Lower lobe of right lung (tissue), 2 donors: Measurements from ENCODE around the gene TOX2. TPM values are rescaled to one million over a fixed set of nuclear protein-coding genes. Genes with fewer than 3 reads are reported as not detected.

Source experiments
- ATAC-seq, 2 donors: fragments of 200-7000 bp; cut with Tn5 transposase; one replicate each; pipeline ENCODE4 v1.9.1; 2020 to 2022; ENCODE audit warnings: mild to moderate bottlenecking in 2 of 2, moderate library complexity in 2 of 2
- DNase-seq: peaks from one replicate; pipeline ENCODE4 v3.0.0-alpha.2; 2020
- H3K27ac ChIP-seq: fragments of 200-600 bp; one replicate; pipeline ENCODE4 v1.8.0; 2022
- H3K27me3 ChIP-seq: fragments of 200-600 bp; one replicate; pipeline ENCODE4 v1.8.0; 2022; ENCODE audit warnings: low read depth
- H3K36me3 ChIP-seq: fragments of 200-600 bp; one replicate; pipeline ENCODE4 v1.8.0; 2022; ENCODE audit warnings: mild to moderate bottlenecking
- H3K4me1 ChIP-seq: fragments of 200-600 bp; one replicate; pipeline ENCODE4 v1.8.0; 2022
- H3K4me3 ChIP-seq: fragments of 200-600 bp; one replicate; pipeline ENCODE4 v1.8.0; 2022; ENCODE audit warnings: mild to moderate bottlenecking
- H3K9me3 ChIP-seq: fragments of 200-600 bp; one replicate; pipeline ENCODE4 v1.8.0; 2022
- CTCF ChIP-seq: fragments of 200-600 bp; IDR thresholded peaks from one replicate; pipeline ENCODE4 v1.8.0; 2022; ENCODE audit warnings: antibody characterized with exemption, mild to moderate bottlenecking
- intact Hi-C: fragments of 100-400 bp; cut with DNase I; formaldehyde crosslinking; loops from one replicate; pipeline ENCODE4 v1.11.0; 2022
- total RNA-seq: library from RNA; stranded (reverse); fragmentation: NEBNext Ultra II Directional; extraction: Animal tissue kit (Norgen Biotek cat#: 25700); gene quantifications from one replicate; pipeline ENCODE4 v1.2.1, GENCODE V29; 2021
- donor health status: DM: no; HTN: yes; CAD: no; lungs with severe emphysema.

The TOX2 gene
- total RNA-seq, 1 donor from 2014 or later: 16.3 TPM

DNA sequence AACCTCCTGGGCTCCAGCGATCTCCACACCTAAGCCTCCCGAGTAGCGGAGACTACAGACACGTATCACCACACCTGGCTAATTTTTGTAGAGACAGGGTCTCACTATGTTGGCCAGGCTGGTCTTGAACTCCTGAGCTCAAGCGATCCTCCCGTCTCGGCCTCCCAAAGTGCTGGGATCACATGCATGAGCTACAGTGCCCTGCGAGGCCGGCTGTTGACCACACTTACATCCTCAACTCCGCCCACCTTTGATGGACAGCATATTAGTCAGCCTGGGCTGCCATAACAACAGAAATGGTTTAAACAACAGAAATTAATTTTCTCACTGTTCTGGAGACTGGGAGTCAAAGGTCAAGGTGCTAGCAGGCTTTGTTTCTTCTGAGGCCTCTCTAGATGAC, 164.6 kb downstream of the TOX2 start:
- intact Hi-C loops: no loop called here
- Histone ChIP-seq H3K36me3 (no peaks in the 10 kb centered on the region), H3K27me3 (no peaks in the 10 kb centered on the region), H3K27ac (no peak overlapping the region), H3K9me3 (no peaks in the 10 kb centered on the region), H3K4me3 (no peak overlapping the region), H3K4me1 (peaks cover 6% of the 10 kb centered on the region)
- DNase-seq: no peak
- TF ChIP-seq CTCF: no peak
- ATAC-seq: no peak

DNA sequence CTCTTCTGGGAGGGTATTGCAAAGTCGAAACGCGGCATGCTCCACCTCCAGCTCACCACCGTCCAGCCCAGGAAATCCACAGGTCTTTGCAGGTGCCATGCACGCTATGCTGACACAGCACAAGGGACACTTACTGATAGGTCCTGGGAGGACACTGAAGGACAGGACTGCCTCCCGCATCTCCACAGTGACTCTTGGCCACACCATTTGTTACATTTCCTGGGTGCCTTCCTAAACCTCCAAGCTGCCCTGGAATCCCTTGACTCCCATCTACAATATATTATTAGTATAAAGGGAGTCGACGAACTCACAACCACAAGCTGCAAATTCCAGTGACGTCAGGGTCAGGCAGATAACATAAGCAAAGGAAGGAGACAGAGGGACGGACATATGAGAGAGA, 165.4 kb downstream of the TOX2 start:
- no peak overlapping the region for H3K27ac ChIP-seq
- no peaks in the 10 kb centered on the region for H3K9me3 ChIP-seq
- H3K36me3 ChIP-seq: no peaks in the 10 kb centered on the region
- ATAC-seq (no peak), DNase-seq (no peak)
- intact Hi-C loops: loop anchor here (10.0 kb wide), 1 partner anchor 325 kb away; no protein-coding TSS in a partner anchor
- TF ChIP-seq CTCF: no peak
- H3K4me3 ChIP-seq: no peak overlapping the region
- H3K27me3 ChIP-seq: no peaks in the 10 kb centered on the region
- H3K4me1 ChIP-seq: peaks cover 6% of the 10 kb centered on the region

GRCh38 chr20:44080646-44081267, 166.1 kb downstream of the TOX2 start:
- ATAC-seq (peak; percentile 93 to 94), DNase-seq (no peak)
- no peaks in the 10 kb centered on the region for H3K27me3 ChIP-seq
- H3K4me1 ChIP-seq: peaks cover 6% of the 10 kb centered on the region
- TF ChIP-seq CTCF: peak; percentile 99
- intact Hi-C loops: loop anchor here (10.0 kb wide), 1 partner anchor 326 kb away; no protein-coding TSS in a partner anchor
- no peaks in the 10 kb centered on the region for H3K36me3 ChIP-seq
- no peak overlapping the region for H3K27ac ChIP-seq
- no peaks in the 10 kb centered on the region for H3K9me3 ChIP-seq
- H3K4me3 ChIP-seq: no peak overlapping the region

DNA sequence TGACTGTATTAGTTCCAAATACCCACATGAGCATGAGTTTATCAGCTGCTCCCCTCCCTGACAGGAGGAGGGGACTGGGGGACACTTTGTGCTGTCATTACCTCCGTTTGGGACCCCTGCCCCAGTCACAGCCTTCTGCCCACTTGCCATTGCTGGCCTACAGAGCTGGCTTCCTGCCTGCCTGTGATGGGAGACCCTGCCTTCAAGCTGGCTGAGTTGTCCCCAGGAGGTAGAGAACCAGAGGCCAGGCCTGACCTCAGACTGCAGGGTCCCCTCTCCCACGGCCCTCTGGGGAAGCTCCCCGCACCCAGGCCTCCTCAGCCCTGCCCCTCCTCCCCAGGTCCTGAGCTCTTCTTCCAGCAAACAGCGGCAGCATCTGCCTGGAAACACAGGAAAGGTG, 166.8 kb downstream of the TOX2 start:
- Histone ChIP-seq H3K36me3 (no peaks in the 10 kb centered on the region), H3K4me1 (peaks cover 6% of the 10 kb centered on the region), H3K9me3 (no peaks in the 10 kb centered on the region), H3K4me3 (no peak overlapping the region), H3K27ac (no peak overlapping the region), H3K27me3 (no peaks in the 10 kb centered on the region)
- no peak for ATAC-seq
- intact Hi-C loops: loop anchor here (10.0 kb wide), 1 partner anchor 327 kb away; no protein-coding TSS in a partner anchor
- DNase-seq: no peak
- no peak for TF ChIP-seq CTCF

GRCh38 chr20:44081888-44082287, 167.2 kb downstream of the TOX2 start:
- H3K27ac ChIP-seq: no peak overlapping the region
- no peak for DNase-seq
- no peaks in the 10 kb centered on the region for H3K9me3 ChIP-seq
- no peak for TF ChIP-seq CTCF
- ATAC-seq: no peak
- H3K4me3 ChIP-seq: no peak overlapping the region
- intact Hi-C loops: loop anchor here (10.0 kb wide), 1 partner anchor 327 kb away; no protein-coding TSS in a partner anchor
- H3K36me3 ChIP-seq: no peaks in the 10 kb centered on the region
- peaks cover 6% of the 10 kb centered on the region for H3K4me1 ChIP-seq
- no peaks in the 10 kb centered on the region for H3K27me3 ChIP-seq
